Adrenal gland (tissue), 5 donors: ENCODE measurements around the gene SYNDIG1.

ENCODE experiments used
- CTCF ChIP-seq, 6 experiments: fragments of 450-650 bp in 4 of 6; fragments of 200-600 bp in 2 of 6; sonication (generic) in 1 of 6; IDR thresholded peaks; 1 replicate in 5 of 6; 2 replicates in 1 of 6; pipeline versions ENCODE4 v1.5.1 to v1.8.0; 2016 to 2021; ENCODE audit warnings: antibody characterized with exemption in 6 of 6, mild to moderate bottlenecking in 2 of 6, moderate library complexity in 1 of 6
- POLR2A ChIP-seq, 2 donors: fragments of 450-650 bp; IDR thresholded peaks; one replicate each; pipeline ENCODE4 v1.6.1; 2017; ENCODE audit warnings: antibody characterized with exemption in 2 of 2, mild to moderate bottlenecking in 2 of 2, moderate library complexity in 1 of 2
- donor health status: DM: no; HTN: no; CAD: no.

GRCh38 chr20:24684956-24685691, 215.7 kb downstream of the SYNDIG1 start:
- no peak for TF ChIP-seq CTCF (IDR thresholded peaks at IDR 0.05)
- TF ChIP-seq POLR2A (IDR thresholded peaks at IDR 0.05): no peak
